ENCODE results near the gene ANO7.

ANO7 gene

DNA sequence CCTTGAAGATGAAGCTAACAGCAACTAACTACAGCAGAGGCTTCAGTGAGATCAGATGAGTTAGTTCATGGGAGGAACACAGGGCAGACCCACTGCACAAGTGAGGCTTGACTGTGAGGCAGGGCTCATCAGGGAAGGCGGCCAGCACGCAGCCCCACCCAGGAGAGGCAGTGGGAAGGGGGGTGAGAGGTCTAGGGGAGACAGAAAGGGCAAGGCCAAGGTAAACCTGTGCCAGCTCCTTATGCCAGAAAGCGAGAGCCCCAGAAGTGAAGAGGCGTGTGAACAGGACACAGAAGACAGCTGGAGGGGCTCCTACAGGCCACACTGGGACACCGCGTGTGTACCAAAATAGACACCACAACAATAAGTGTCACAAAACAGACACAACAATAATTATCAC, 48.6 kb downstream of the ANO7 start:
- no peak overlapping the region for H3K27ac ChIP-seq

DNA sequence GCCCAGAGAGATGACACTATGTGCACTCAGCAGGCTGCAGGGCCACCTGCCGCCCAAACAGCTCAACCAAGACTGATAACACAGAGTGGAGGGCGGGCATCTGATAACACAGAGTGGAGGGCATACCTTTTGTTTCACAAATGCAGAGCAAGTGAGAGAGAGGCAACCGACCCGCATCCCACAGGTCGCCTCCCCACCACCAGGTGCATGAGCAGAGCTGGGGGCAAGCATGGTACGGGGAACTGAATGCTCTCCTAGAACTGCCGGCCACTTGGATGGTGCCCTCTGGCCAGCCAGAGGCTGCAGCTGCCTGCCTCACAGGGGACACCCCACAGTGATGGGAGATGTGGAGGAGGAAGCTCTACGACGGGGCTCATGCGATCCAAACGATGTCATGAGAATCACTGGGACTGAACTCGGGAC, 49.5 kb downstream of the ANO7 start:
- no peak overlapping the region for H3K27ac ChIP-seq
- no peak overlapping the region for H3K4me3 ChIP-seq

More for the DNA sequence above, 48.6 kb downstream of the ANO7 start:
- no peak overlapping the region for H3K4me3 ChIP-seq

DNA sequence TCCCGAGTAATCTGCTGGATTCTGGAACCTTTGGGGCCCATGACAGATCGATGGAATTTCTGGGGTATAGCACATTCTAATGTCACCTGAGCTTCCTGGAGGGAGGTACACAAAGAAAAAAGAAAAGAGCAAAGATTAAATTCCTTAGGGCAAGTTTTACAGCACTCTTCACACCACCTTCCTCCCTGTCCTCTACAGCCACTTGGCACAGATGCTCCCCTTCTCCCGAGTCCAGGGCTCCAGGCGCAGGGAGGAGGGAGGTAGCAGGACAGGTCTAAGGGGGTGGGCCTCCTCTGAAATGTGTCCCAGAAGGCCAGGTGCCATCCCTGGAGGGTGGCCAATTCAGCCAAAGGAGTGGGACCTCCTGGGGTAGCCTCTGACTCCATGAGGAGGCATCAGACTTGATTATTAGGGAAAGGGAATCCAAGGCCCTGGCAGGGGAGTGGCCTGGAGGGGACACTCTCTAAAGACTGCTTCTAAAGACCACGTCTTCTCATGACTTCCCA, 50.3 kb downstream of the ANO7 start:
- H3K27ac ChIP-seq, result no peak overlapping the region
- H3K4me3 ChIP-seq, result no peak overlapping the region

DNA sequence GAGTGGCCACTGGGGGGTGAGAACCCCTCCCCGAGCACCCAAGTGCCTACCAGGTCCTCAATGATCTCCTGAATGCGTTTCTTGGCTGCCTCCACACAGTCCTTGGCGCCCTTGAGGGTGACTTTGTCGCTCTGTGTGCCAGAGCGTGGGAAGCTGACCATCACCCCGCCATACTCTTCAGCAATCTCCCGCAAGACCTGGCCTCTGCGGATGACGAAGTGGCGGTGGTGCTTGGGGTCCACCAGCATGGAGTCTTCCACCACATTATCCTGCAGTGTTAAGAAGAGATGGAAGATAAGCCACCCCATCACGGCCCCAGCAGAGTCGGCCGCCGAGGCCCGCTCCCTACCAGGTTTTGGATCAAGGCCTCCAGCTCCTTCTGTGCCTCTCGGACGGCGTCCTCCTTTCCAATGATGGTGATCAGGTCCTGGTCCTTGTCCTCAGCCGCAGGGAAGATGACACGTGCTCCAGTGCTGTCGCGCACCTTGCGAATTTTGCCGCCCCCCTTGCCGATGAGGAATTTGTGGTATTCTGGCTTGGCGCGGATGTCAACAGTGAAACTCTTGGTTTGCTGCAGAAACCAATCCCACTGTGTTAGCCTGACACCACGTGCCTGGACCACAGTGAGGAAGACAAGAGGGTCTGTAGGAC, 51.2 kb downstream of the ANO7 start:
- Histone ChIP-seq H3K27ac (no peak overlapping the region), H3K4me3 (no peak overlapping the region)

DNA sequence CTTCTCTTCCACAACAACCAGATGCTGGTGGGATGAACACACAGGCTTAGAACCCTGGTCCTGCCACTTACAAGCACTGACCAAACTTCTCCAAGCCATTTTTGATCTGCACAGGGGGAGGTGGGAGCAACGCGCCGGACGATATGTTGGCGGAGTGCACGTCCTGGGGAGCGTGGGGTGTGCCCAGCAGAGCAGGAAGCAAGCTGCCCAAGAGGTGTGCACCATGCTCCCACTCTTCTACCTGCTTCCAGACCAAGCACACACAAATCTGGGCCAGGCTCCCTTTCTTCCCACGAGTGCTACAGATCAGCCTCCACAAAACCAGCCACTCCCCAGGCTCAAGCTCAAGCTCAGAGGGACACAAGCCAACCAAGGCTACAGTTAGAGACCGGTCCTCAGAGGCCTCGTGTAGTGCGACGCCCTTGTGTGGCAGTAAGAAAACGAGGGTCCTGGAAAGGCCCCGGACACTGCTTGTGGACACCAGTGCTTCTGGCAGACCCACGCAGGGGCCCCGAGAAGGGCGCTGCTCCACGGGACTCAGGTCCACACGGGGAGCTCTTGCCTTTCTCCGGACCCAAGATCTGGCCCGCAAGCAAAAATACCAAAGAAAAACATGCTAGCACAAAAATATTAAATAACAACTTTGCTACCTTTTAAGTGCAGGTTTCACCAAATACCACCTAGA, 52.0 kb downstream of the ANO7 start:
- Histone ChIP-seq H3K4me3 (no peak overlapping the region), H3K27ac (no peak overlapping the region)

DNA sequence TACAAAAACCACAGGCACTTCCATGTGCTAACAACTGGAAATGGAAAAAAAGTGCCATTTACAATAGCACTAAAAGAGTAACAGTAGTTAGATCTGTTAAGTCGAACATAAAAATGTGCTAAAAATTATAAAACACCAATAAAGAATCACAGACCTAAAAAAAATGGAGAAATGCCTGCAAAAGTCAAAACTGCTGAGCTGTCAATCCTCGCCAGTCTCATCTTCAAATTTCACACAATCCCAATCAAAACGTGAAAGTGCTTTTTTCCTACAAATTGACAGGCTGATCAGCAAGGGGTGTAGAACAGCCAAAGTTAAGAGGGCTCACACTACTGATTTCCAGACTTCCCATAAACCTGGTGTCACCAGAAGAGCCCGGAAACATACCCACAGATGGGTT, 53.2 kb downstream of the ANO7 start:
- Histone ChIP-seq H3K4me3 (no peak overlapping the region), H3K27ac (no peak overlapping the region)

DNA sequence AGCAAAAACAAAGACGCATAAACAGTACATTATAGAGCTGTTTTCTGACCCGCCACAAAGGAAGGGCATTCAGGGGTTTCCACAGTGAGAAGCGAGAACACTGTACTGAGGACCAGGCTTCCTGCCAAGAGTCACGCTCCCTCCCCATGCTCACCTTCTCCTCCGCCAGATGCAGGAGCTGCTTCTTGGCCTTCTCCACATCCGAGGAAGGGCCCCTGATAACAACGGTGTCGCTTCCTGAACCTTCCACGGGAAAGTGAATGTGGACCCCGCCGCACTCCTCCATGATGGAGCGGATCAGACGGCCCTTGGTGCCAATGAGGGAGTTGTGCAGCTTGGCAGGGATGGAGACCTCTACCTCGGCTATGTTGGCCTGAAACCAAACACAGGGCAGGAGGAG, 53.8 kb downstream of the ANO7 start:
- Histone ChIP-seq H3K27ac (no peak overlapping the region), H3K4me3 (no peak overlapping the region)

DNA sequence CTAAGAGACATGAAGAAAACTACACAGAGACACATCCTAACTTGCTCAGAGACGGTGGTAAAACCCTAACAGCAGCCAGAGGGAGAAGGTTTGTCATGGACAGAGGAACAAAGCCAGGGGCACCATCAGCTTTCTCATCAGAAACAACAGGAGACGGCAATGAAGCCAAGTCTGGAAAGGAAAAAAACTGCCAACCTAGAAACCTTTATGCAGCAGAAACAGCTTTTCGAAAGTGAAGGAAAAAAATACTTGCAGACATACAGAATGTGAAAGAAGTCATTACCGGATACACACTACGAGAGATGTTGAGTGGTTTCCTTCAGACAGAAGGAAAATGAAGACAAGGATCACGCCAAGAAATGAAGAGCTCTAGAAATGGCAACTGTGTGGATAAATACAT, 55.9 kb downstream of the ANO7 start:
- no peak overlapping the region for H3K27ac ChIP-seq
- H3K4me3 ChIP-seq, result no peak overlapping the region

DNA sequence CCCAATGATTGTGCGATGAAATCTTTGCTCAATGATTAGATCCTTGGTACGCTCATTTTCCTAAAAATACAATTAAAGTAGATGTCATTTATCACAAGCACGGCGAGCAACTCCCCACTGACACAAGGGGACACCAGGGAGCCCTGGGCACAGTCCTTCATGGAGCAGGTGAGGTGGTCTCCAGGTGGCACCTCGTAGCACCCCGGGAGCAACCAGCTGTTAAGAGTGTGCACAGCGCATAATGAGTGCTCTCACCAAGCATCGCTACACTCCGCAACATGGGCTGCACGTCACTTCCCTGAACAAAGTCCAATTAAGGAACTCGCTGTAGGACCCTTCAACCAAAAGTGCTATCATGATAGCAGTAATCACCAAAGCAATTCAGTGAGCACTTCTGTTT, 59.8 kb downstream of the ANO7 start:
- Histone ChIP-seq H3K27ac (no peak overlapping the region), H3K4me3 (no peak overlapping the region)

DNA sequence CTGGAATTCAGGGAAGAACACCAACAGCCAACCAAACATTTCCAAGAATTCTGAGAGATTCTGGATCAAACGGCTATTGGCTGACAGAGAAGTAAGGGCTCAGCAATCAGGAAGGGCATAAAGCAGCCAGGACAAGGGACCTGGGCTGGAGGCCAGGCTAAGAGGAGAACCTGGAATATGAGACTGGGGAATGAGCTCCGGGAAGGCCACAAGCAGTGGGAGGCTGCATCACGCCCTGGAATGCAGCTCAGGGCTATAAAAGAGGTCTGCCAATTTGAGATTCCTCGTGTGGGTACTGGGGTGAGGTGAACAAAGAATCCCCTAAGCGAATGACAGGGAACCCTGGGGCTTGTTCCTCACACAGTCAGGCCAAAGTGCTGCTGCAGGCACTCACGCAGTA, 60.4 kb downstream of the ANO7 start:
- Histone ChIP-seq H3K4me3 (no peak overlapping the region), H3K27ac (no peak overlapping the region)

DNA sequence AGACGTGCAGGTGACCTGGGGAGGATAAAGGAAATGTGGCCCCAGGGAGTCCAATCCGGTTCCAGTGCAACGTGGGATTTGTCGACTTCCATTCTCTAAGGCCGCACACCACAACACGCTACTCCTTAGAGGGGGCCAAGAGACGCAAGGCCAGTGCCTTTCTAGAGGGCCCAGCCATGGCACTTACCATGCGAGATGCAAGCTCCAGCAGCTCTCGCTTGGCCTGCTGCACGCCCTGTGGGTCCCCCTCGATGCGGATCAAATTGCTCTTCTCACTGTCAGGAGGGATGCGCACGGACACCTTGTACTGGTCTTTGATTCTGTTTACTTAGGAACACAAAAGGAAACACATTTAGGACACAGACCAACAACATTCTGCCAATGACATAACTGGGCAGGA, 61.2 kb downstream of the ANO7 start:
- H3K27ac ChIP-seq, result no peak overlapping the region
- H3K4me3 ChIP-seq, result no peak overlapping the region

DNA sequence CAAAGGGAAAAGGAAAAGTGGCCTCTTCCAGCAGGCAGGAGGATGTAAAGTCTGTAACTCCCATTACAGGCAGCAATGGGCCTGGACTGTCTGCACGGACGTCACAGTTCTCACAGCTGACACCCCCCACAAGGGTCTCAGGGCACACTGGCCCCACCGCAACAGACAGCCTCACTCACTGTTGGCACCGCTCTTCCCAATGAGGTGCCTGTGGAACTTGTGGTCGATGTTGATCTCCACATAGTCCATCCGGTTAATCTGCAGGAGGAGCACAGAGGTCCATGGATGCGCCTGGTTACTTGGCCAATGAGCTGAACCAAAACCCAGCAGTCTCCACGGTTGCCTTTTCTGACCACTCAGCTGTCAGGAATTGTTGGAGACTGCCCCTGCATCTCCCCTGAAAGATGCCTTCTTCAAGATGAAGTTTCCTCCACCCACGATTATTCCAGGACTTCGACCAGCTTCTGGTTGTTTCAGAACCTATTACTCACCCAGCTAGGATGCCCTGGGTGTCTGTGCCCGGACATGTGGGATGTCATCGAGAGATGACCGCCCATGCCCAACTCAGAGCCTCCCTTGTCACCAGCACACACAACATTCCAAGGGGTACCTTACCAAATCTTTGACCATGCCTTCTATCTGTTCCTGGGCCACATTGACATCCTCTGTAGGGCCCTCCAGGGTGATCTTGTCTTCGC, 64.5 kb downstream of the ANO7 start:
- Histone ChIP-seq H3K27ac (no peak overlapping the region), H3K4me3 (no peak overlapping the region)

DNA sequence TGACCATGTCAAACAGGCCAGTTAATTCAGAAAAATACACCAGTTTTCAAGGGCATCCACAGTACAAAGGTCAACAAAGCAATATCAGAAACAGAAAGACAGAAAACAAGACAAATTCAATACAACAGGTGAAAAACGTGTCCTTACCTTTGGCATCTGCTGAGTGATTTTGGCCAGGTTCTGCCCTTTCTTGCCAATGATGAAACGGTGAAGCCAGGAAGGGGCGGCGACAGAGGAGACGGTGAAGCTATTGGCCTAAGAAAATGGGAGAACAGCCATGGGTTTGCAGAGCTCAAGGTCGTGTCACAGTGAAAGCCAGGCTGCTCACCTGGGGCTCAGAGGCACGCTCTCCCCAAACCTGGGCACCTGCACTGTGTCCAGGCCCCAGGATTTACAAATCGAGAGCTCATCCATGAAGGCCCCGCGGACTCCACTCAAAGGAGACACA, 66.5 kb downstream of the ANO7 start:
- no peak overlapping the region for H3K27ac ChIP-seq
- H3K4me3 ChIP-seq, result no peak overlapping the region

DNA sequence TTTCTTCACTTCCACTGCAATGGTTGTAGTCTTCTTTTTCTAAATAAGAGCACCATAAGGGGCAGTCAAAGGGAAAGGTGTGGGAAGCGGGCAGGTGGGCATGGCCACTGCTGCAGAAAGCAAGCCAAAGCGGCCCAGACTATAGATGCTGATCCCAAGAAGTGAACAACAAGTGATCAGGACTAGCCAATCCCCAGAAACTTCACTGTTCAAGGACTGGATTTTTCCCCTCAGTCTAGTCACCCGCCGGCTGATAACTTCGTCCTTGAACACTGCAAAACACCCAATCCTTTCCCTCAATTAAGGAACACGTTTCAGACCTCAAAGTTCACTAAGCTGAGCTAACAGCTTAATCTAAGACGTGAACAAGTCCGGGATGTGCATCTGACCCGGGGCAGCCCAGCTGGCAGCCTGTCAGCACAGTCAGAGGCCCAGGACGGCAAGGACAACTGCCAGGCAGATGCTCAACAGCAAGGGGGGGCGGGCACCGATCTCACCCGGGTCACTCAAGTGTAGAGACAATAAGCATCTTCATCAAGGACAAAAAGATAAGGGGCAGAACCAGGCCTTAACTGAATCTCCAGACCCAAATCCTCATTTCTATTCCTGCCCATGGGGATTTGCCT, 67.2 kb downstream of the ANO7 start:
- H3K4me3 ChIP-seq, result no peak overlapping the region
- no peak overlapping the region for H3K27ac ChIP-seq

DNA sequence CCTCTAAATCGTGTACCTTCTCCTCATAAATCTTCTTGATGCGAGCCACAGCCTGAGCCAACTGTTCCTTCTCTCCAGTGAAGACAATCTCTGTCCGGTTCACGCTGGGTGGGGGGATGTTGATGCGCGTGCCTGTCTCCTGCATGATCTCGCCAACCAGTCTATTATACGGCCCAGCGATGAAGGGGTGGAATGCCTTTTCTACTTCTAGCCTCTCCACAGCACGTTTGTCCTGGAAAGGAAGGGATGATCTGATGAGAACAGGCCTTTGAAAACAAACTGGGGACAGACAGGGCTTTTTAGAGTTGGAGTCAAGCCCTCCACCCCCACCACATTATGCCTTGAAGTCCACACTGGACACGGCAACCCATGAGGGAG, 67.7 kb downstream of the ANO7 start:
- H3K27ac ChIP-seq, result no peak overlapping the region

DNA sequence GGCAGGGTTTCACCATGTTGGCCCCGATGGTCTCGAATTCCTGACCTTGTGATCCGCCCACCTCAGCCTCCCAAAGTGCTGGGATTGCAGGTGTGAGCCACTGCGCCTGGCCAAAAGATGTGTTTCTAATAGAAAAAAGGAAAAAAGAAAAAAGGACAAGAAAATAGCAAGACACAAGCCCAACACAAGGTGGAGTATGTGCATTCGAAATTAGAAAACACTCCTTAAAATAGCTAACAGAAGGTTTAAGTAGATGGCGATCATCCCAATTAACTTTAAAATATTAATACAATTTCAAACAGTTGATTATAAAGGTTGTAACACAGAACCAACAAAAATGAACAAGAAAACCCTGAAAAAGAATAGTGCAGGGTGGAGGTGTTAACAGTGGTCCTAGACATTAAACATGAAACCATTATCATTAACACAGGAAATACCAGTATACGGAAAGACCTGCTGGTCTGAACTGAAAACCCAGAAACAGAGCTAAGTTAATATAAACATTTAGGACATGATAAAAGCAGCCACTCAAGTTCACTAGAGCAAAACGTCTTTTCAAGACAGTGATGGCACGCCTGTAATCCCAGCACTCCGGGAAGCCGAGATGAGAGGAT, 69.0 kb downstream of the ANO7 start:
- Histone ChIP-seq H3K4me3 (no peak overlapping the region), H3K27ac (no peak overlapping the region)

More for the DNA sequence above, 67.7 kb downstream of the ANO7 start:
- H3K4me3 ChIP-seq, result no peak overlapping the region

DNA sequence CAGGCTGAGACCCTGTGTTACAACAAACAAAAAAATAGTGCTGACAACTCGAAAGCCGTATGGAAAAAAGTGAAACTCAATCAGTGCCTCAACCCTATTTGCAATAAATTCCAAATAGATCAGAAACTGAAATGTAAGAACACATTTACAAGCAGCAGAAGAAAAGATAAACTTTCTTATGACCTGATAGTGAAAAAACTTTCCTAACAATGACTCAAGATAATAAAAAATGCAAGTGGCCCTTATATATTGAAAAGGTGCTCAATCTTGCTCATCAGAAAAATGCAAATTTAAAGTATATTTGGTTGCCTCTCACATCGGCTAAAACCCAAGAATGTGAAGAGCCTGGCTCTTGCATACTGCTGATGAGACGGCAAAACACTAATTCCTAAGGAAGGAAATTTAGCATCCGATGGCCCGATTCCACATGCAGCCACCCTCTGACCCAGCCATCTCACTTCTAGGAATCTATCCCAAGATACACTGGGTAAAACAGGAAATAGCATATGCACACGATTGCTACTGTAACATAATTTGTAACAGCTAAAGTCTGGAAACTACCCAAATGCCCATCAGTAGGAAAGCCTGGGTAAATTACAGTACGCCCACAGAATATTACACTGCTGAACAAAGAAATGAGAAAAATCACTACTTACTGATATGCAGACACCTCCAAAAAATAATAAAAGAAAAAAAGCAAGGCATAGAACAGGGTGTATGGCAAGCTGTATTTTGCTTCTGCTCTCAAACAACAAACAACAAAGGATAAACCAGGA, 70.2 kb downstream of the ANO7 start:
- Histone ChIP-seq H3K27ac (no peak overlapping the region), H3K4me3 (no peak overlapping the region)

DNA sequence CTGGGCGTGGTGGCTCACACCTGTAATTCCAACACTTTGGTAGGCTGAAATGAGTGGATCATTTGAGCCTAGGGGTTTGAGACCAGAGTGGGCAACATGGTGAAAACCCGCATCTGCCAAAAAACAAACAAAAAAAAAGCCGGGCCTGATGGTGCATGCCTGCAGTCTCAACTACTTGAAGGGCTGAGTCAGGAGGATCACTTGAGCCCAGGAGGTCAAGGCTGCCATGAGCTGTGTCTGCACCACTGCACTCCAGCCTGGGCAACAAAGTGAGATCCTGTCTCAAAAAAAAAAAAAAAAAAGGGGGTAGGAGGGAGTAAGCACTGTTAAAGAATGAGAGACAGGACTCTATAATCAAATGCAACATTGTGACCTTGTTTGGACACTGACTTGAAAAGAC, 72.4 kb downstream of the ANO7 start:
- Histone ChIP-seq H3K27ac (no peak overlapping the region), H3K4me3 (no peak overlapping the region)

DNA sequence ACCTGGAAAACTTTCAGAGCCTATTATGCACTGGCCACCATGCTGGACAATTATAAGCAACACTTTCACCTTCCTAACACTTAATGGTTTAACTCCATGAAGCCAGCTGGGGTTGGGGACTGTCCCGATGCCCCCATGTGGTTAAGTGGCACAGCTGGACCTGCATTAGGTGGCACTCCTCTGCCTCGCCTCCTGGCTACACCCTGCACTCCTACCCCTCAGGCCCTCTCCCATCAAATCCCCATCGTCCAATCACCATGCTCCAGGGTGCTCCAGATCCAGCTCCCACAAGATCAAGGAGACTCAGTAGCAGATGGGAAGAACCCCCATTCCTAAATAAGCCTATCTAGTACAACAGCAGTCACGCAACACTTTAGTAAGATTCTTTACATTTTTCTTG, 73.2 kb downstream of the ANO7 start:
- Histone ChIP-seq H3K27ac (no peak overlapping the region), H3K4me3 (no peak overlapping the region)

Measured in skin epidermis (tissue), 12 donors.